Cardiac fibroblast (primary cell): ENCODE data around the gene SCRN2.

Experiments used
- DNase-seq, 2 donors: peaks; one replicate each; pipeline versions ENCODE4 v3.0.0 to v3.0.0-alpha.2; 2010; ENCODE audit warnings: low read depth in 2 of 2
- H3K4me3 ChIP-seq, 2 donors: replicated peaks in 1 of 2; 1 replicate in 1 of 2; 2 replicates in 1 of 2; pipeline ENCODE4 v1.5.1; 2011; ENCODE audit warnings: low read depth in 2 of 2, low read length in 2 of 2, mild to moderate bottlenecking in 2 of 2, moderate library complexity in 1 of 2
- CTCF ChIP-seq: IDR thresholded peaks from one replicate; pipeline ENCODE4 v1.5.1; 2011; ENCODE audit warnings: low read depth, mild to moderate bottlenecking, low read length, inconsistent platforms

Gene SCRN2

GRCh38 chr17:47869114-47869513, 28.0 kb upstream of the SCRN2 start:
- TF ChIP-seq CTCF = no peak
- DNase-seq = no peak
- H3K4me3 ChIP-seq = no peak overlapping the region

GRCh38 chr17:47867813-47868533, 26.9 kb upstream of the SCRN2 start:
- no peak overlapping the region for H3K4me3 ChIP-seq
- TF ChIP-seq CTCF = no peak
- no peak for DNase-seq

GRCh38 chr17:47866941-47867340, 25.9 kb upstream of the SCRN2 start:
- no peak for TF ChIP-seq CTCF
- peak; percentile 40 to 75 for DNase-seq
- no peak overlapping the region for H3K4me3 ChIP-seq

GRCh38 chr17:47864791-47865216, 23.7 kb upstream of the SCRN2 start:
- DNase-seq = no peak
- no peak overlapping the region for H3K4me3 ChIP-seq
- no peak for TF ChIP-seq CTCF

- no peak for TF ChIP-seq CTCF
- H3K4me3 ChIP-seq = no peak overlapping the region
- DNase-seq = peak; percentile 65 to 92
Measured at GRCh38 chr17:47862621-47863440, 21.8 kb upstream of the SCRN2 start.

GRCh38 chr17:47860386-47860785, 19.3 kb upstream of the SCRN2 start:
- H3K4me3 ChIP-seq = no peak overlapping the region
- no peak for TF ChIP-seq CTCF
- no peak for DNase-seq
